ENCODE results near the gene KIRREL1.
A peak's percentile ranks its signal among the peaks of the same experiment; 100 is the strongest.

KIRREL1 gene

GRCh38 chr1:158035976-158036583, 42.6 kb downstream of the KIRREL1 start:
- DNase-seq: peak; percentile 57 to 76 (median 74)

- no peak for DNase-seq
Observed at GRCh38 chr1:158037008-158037865, 43.8 kb downstream of the KIRREL1 start.

- peak; percentile 61 to 66 (median 66) for DNase-seq
Observed at GRCh38 chr1:158037866-158038359, 44.5 kb downstream of the KIRREL1 start.

- no peak for DNase-seq
Observed at GRCh38 chr1:158038793-158039192, 45.3 kb downstream of the KIRREL1 start.

- DNase-seq: no peak
Observed at GRCh38 chr1:158039380-158039779, 45.9 kb downstream of the KIRREL1 start.

GRCh38 chr1:158040323-158040722, 46.9 kb downstream of the KIRREL1 start:
- DNase-seq: no peak

- DNase-seq: no peak
Observed at GRCh38 chr1:158043232-158043631, 49.8 kb downstream of the KIRREL1 start.

GRCh38 chr1:158045639-158046038, 52.2 kb downstream of the KIRREL1 start:
- no peak for DNase-seq

GRCh38 chr1:158046715-158047510, 53.5 kb downstream of the KIRREL1 start:
- DNase-seq: no peak

- DNase-seq: no peak
Observed at GRCh38 chr1:158048371-158049067, 55.1 kb downstream of the KIRREL1 start.

- no peak for DNase-seq
Observed at GRCh38 chr1:158049853-158050252, 56.4 kb downstream of the KIRREL1 start.

- peak in 1 of 3 donors; percentile 4 for DNase-seq
Observed at GRCh38 chr1:158053276-158053675, 59.8 kb downstream of the KIRREL1 start.

GRCh38 chr1:158054721-158055120, 61.3 kb downstream of the KIRREL1 start:
- no peak for DNase-seq

GRCh38 chr1:158055854-158056253, 62.4 kb downstream of the KIRREL1 start:
- no peak for DNase-seq

- no peak for DNase-seq
Observed at GRCh38 chr1:158056498-158056897, 63.1 kb downstream of the KIRREL1 start.

- no peak for DNase-seq
Observed at GRCh38 chr1:158058237-158058985, 65.0 kb downstream of the KIRREL1 start.

GRCh38 chr1:158059984-158060383, 66.5 kb downstream of the KIRREL1 start:
- no peak for DNase-seq

GRCh38 chr1:158062174-158062573, 68.7 kb downstream of the KIRREL1 start:
- DNase-seq: no peak

- DNase-seq: no peak
Observed at GRCh38 chr1:158067662-158068061, 74.2 kb downstream of the KIRREL1 start.

GRCh38 chr1:158068918-158069317, 75.5 kb downstream of the KIRREL1 start:
- no peak for DNase-seq

GRCh38 chr1:158071138-158071537, 77.7 kb downstream of the KIRREL1 start:
- no peak for DNase-seq

- DNase-seq: no peak
Observed at GRCh38 chr1:158075078-158075477, 81.6 kb downstream of the KIRREL1 start.

Measured in suppressor macrophage treated with lipopolysaccharide for 1 hour (primary cell).